PC-3 (cell line): ENCODE results near the gene TIGD4. TPM values are rescaled to one million over a fixed set of nuclear protein-coding genes. Genes with fewer than 3 reads are reported as not detected.
A peak's percentile ranks its signal among the peaks of the same experiment; 100 is the strongest.

Experiments used
- ATAC-seq: fragments of 200-7000 bp; cut with Tn5 transposase; 2 replicates; pipeline ENCODE4 v1.9.1; 2020; ENCODE audit warnings: mild to moderate bottlenecking, moderate library complexity
- BruUV-seq: library from RNA; stranded (reverse); fragments of 400-500 nt; replicated peaks from 2 replicates; lab custom pipeline; 2021; lab: Mats Ljungman, UMichigan
- CTCF ChIA-PET: fragments of 300-600 bp; sonication (Branson Sonifier 250); formaldehyde crosslinking; loops from one replicate; lab custom pipeline; 2022; ENCODE audit warnings: antibody characterized with exemption; lab: Charles Lee
- POLR2A ChIA-PET: fragments of 300-600 bp; sonication (Branson Sonifier 250); formaldehyde crosslinking; loops from one replicate; lab custom pipeline; 2022; ENCODE audit warnings: antibody characterized with exemption; ENCODE audit not compliant: unreplicated experiment; lab: Charles Lee
- DNase-seq: peaks from one replicate; pipeline ENCODE4 v3.0.0-alpha.2; 2015
- H2AFZ ChIP-seq: fragments of 300-600 bp; sonication (generic); 2 replicates; pipeline ENCODE4 v1.6.0; 2016; ENCODE audit warnings: antibody characterized with exemption, low read length
- H3F3A ChIP-seq: fragments of 300-600 bp; sonication (generic); one replicate; pipeline ENCODE4 v1.6.0; 2017; ENCODE audit warnings: antibody characterized with exemption, low read length, control low read depth, mild to moderate bottlenecking; ENCODE audit not compliant: unreplicated experiment
- H3K27ac ChIP-seq: fragments of 300-600 bp; sonication (generic); 2 replicates; pipeline ENCODE4 v1.5.1; 2016; ENCODE audit warnings: mild to moderate bottlenecking, low read length
- H3K27me3 ChIP-seq: fragments of 300-600 bp; sonication (generic); 2 replicates; pipeline ENCODE4 v1.6.1; 2016; ENCODE audit warnings: low read length, mixed read lengths
- H3K36me3 ChIP-seq: fragments of 300-600 bp; sonication (generic); 2 replicates; pipeline ENCODE4 v1.6.1; 2016; ENCODE audit warnings: low read depth, mixed run types, low read length, mixed read lengths
- H3K4me1 ChIP-seq: fragments of 300-600 bp; sonication (generic); 2 replicates; pipeline ENCODE4 v1.5.1; 2016; ENCODE audit warnings: low read length; ENCODE audit not compliant: insufficient read depth
- H3K4me2 ChIP-seq: fragments of 300-600 bp; sonication (generic); 2 replicates; pipeline ENCODE4 v1.6.0; 2016; ENCODE audit warnings: low read length
- H3K4me3 ChIP-seq: fragments of 300-600 bp; sonication (generic); 2 replicates; pipeline ENCODE4 v1.5.1; 2016; ENCODE audit warnings: mild to moderate bottlenecking, low read length, mixed read lengths
- H3K79me2 ChIP-seq: fragments of 300-600 bp; sonication (generic); 2 replicates; pipeline ENCODE4 v1.6.1; 2017; ENCODE audit warnings: low read length, mixed read lengths
- H3K9ac ChIP-seq: fragments of 300-600 bp; sonication (generic); 2 replicates; pipeline ENCODE4 v1.6.0; 2016; ENCODE audit warnings: mild to moderate bottlenecking, low read length
- H3K9me2 ChIP-seq: fragments of 300-600 bp; sonication (generic); replicated peaks from 2 replicates; pipeline ENCODE4 v1.6.1; 2016; ENCODE audit warnings: mixed run types, low read length, mixed read lengths
- H3K9me3 ChIP-seq: fragments of 300-600 bp; sonication (generic); 2 replicates; pipeline ENCODE4 v1.6.1; 2016; ENCODE audit warnings: low read length, mixed read lengths
- H4K20me1 ChIP-seq: fragments of 300-600 bp; sonication (generic); 2 replicates; pipeline ENCODE4 v1.6.1; 2016; ENCODE audit warnings: low read length, mixed read lengths
- CTCF ChIP-seq: fragments of 300-600 bp; sonication (generic); conservative IDR thresholded peaks from 2 replicates; pipeline ENCODE4 v1.5.1; 2017; ENCODE audit warnings: antibody characterized with exemption, low read depth, mild to moderate bottlenecking, low read length
- EZH2 ChIP-seq: fragments of 300-600 bp; sonication (generic); IDR thresholded peaks from one replicate; pipeline ENCODE4 v1.6.1; 2017; ENCODE audit warnings: antibody characterized with exemption, mild to moderate bottlenecking, low read length; ENCODE audit not compliant: unreplicated experiment
- EZH2phosphoT487 ChIP-seq: fragments of 300-600 bp; sonication (generic); IDR thresholded peaks from 2 replicates; pipeline ENCODE4 v1.6.1; 2018; ENCODE audit warnings: mild to moderate bottlenecking, antibody characterized with exemption, low read length, borderline replicate concordance
- intact Hi-C: fragments of 100-400 bp; cut with micrococcal nuclease; formaldehyde crosslinking; loops from 2 replicates; pipeline ENCODE4 v1.9.0; 2023
- total RNA-seq: library from RNA; depleted of rRNA; stranded (reverse); fragments of >200 nt; gene quantifications from 2 replicates; pipeline ENCODE4 v1.2.3, GENCODE V29; 2014

Gene TIGD4
- total RNA-seq, 1 experiment from 2014 or later, result 0.07 TPM

DNA sequence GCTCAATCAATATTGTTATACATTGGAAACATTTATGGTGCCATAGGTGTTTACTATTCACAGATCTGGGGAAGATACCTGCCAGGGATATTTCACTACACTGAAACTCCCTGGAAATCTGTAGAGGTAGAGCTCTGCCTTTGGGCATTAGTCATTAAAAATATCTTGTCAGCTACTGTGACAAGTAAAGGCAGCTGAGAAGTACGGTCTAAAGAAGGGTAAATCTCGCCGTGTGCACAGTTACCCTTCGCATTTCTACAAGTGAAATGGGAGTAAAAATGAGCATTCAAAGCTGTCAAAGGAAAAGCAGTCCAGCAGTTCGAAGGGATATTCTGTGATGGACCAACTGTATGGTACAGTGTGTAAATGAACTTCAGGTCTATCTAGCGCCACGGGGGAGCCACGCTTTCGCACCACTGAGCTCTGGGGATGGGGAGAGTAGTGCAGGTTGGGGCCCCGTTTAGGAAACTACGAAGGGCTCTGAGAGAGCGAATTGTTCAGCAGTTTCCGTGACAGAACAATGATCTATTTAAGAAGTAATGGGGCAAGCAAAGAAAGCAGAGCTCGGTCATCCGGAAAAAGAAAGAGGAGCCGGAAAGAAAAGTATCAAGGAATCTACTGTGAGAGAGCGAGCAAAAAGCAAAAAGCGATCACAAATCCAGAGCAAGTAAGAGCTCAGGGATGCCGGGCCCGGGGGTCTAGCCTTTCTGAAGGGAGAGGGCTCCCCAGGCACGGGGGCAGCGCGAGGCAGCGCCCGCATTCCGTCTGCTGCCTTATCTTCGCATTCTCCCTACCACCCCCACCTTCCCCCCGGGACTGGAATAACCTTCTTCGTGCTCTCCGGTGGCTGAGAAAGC, 646 bp downstream of the TIGD4 start:
- BruUV-seq, result TSS peak; percentile 24
- H3F3A ChIP-seq, result no peaks in the 10 kb centered on the region
- H3K9ac ChIP-seq, result peak overlapping the region; percentile 69
- intact Hi-C loops, result no loop called here
- TF ChIP-seq CTCF (no peak), EZH2phosphoT487 (no peak)
- peak overlapping the region; percentile 84 for H2AFZ ChIP-seq
- peaks cover 18% of the 10 kb centered on the region; the same call in 1 of the 2 replicates for H3K4me1 ChIP-seq
- CTCF ChIA-PET, result interaction anchor here (0.6 kb wide), 1 partner anchor 336 kb away, joined by 3 read pairs; no protein-coding TSS in a partner anchor
- no peak overlapping the region for H3K27ac ChIP-seq
- ATAC-seq (peak; percentile 12), DNase-seq (peak; percentile 6)
- peaks cover 20% of the 10 kb centered on the region; the same call in 1 of the 2 replicates for H4K20me1 ChIP-seq
- peak overlapping the region; percentile 78 for H3K4me2 ChIP-seq
- no peaks in the 10 kb centered on the region for H3K27me3 ChIP-seq
- H3K4me3 ChIP-seq, result peak overlapping the region; percentile 98
- no peaks in the 10 kb centered on the region for H3K9me2 ChIP-seq
- H3K79me2 ChIP-seq, result peaks cover 39% of the 10 kb centered on the region
- H3K36me3 ChIP-seq, result no peaks in the 10 kb centered on the region
- no peaks in the 10 kb centered on the region for H3K9me3 ChIP-seq
- POLR2A ChIA-PET, result interaction anchor here (0.6 to 0.7 kb wide), 3 partner anchors 191 to 253 kb away, joined by 3 to 8 read pairs (median 5); no protein-coding TSS in a partner anchor

DNA sequence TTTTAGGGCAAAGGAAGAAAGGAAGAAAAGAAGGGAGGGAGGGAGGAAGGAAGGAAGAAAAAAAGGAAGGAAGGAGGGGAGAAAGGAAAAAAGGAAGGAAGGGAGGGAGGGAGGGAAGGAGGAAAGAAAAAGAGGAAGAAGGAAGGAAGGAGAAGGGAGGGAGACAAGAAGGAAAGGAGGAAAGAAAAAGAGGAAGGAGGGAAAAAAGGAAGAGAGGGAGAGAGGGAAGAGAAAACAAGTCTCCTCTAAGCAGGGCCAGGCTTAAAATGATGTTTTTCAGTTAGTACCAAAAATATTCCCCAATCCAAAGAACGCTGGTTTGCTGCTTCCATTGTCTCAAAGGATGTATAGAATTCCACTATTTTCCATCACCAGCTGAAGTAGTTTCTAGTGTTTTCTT, 2.0 kb downstream of the TIGD4 start:
- CTCF ChIA-PET, result no interaction called here
- Histone ChIP-seq H3K9me3 (no peaks in the 10 kb centered on the region), H2AFZ (no peak overlapping the region), H3K9me2 (no peaks in the 10 kb centered on the region), H3K36me3 (no peaks in the 10 kb centered on the region), H3K4me3 (no peak overlapping the region), H3K4me1 (peaks cover 15% of the 10 kb centered on the region; the same call in 1 of the 2 replicates), H3K79me2 (peaks cover 25% of the 10 kb centered on the region), H3K4me2 (no peak overlapping the region), H4K20me1 (peaks cover 7% of the 10 kb centered on the region; the same call in 1 of the 2 replicates), H3K27me3 (no peaks in the 10 kb centered on the region), H3K27ac (no peak overlapping the region), H3K9ac (no peak overlapping the region), H3F3A (no peaks in the 10 kb centered on the region)
- no peak for DNase-seq
- BruUV-seq, result no TSS peak
- POLR2A ChIA-PET, result no interaction called here
- intact Hi-C loops, result no loop called here
- TF ChIP-seq EZH2phosphoT487 (no peak), EZH2 (no peak), CTCF (no peak)
- ATAC-seq, result no peak

DNA sequence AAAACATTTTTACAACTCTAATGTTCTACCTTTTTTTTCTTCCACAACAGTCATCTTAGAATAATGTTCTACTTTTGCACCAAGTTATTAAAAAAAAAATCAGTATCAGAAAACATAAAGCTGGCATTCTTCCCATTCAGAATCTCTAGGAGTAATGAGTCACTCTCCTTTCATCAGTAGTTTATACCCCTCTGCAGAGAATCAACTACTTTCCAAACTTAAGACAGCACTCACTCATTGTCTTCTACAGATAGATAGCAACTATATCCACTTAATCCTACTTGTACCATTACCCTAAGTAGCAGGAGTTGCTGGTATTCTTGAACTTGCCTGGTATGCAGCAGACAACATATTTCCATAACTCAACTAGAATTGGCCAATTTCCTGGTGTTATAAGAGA, 3.2 kb downstream of the TIGD4 start:
- Histone ChIP-seq H3K9me2 (no peaks in the 10 kb centered on the region), H3K9me3 (no peaks in the 10 kb centered on the region), H3K4me1 (0 out of 2 replicates have a peak, but pooled peaks cover 4% of the 10 kb centered on the region), H3K79me2 (peaks cover 14% of the 10 kb centered on the region), H3K36me3 (no peaks in the 10 kb centered on the region), H3F3A (no peaks in the 10 kb centered on the region), H4K20me1 (0 out of 2 replicates have a peak, but pooled peaks cover under 1% of the 10 kb centered on the region), H3K4me3 (no peak overlapping the region), H2AFZ (no peak overlapping the region), H3K27ac (no peak overlapping the region), H3K4me2 (no peak overlapping the region), H3K27me3 (no peaks in the 10 kb centered on the region), H3K9ac (no peak overlapping the region)
- intact Hi-C loops, result no loop called here
- DNase-seq (peak; percentile 16), ATAC-seq (no peak)
- no TSS peak for BruUV-seq
- POLR2A ChIA-PET, result no interaction called here
- TF ChIP-seq EZH2 (no peak), CTCF (no peak), EZH2phosphoT487 (no peak)
- CTCF ChIA-PET, result no interaction called here
